NAMALWA (cell line): ENCODE results near the gene MDP1.

Experiments used
- DNase-seq: peaks from one replicate; pipeline ENCODE4 v3.0.0-alpha.2; 2015; ENCODE audit warnings: low spot score

Gene MDP1

GRCh38 chr14:24198814-24199524 lies 16.9 kb downstream of the MDP1 start:
- DNase-seq, result no peak

GRCh38 chr14:24197056-24197450 lies 18.8 kb downstream of the MDP1 start:
- DNase-seq, result peak; percentile 30

- DNase-seq, result peak; percentile 74
Observed at GRCh38 chr14:24196071-24197055, 19.5 kb downstream of the MDP1 start.

GRCh38 chr14:24195186-24196070 lies 20.4 kb downstream of the MDP1 start, which contains the start of gene TM9SF1:
TSS of gene TM9SF1 (minus strand) at chr14:24195441. CDS start at chr14:24195019, 422 bp downstream.
- DNase-seq, result peak; percentile 89

- no peak for DNase-seq
Observed at GRCh38 chr14:24194873-24195185, 21.0 kb downstream of the MDP1 start.

- no peak for DNase-seq
Observed at GRCh38 chr14:24194186-24194872, 21.5 kb downstream of the MDP1 start.

- DNase-seq, result no peak
Observed at GRCh38 chr14:24192933-24193332, 22.9 kb downstream of the MDP1 start.

- DNase-seq, result no peak
Observed at GRCh38 chr14:24190416-24190815, 25.4 kb downstream of the MDP1 start.

GRCh38 chr14:24189460-24189859 lies 26.4 kb downstream of the MDP1 start:
- DNase-seq, result no peak

- no peak for DNase-seq
Observed at GRCh38 chr14:24189059-24189375, 26.8 kb downstream of the MDP1 start.

- peak; percentile 97 for DNase-seq
Observed at GRCh38 chr14:24188251-24189058, 27.4 kb downstream of the MDP1 start, which contains the start of gene IPO4. TSS of gene IPO4 (minus strand) at chr14:24188816. CDS start at chr14:24188787, 29 bp downstream.

- DNase-seq, result no peak
Observed at GRCh38 chr14:24187539-24187915, 28.3 kb downstream of the MDP1 start.

GRCh38 chr14:24186831-24187538 lies 28.9 kb downstream of the MDP1 start:
- no peak for DNase-seq

- no peak for DNase-seq
Observed at GRCh38 chr14:24185741-24186140, 30.1 kb downstream of the MDP1 start.

- DNase-seq, result no peak
Observed at GRCh38 chr14:24185026-24185425, 30.8 kb downstream of the MDP1 start.

- no peak for DNase-seq
Observed at GRCh38 chr14:24184104-24184970, 31.5 kb downstream of the MDP1 start.

GRCh38 chr14:24183014-24183481 lies 32.8 kb downstream of the MDP1 start:
- no peak for DNase-seq

GRCh38 chr14:24182110-24182882 lies 33.6 kb downstream of the MDP1 start:
- DNase-seq, result no peak
